Ovary (tissue), 9 donors: ENCODE results near the gene SEMA6A. TPM values are rescaled to one million over a fixed set of nuclear protein-coding genes. Genes with fewer than 3 reads are reported as not detected.

Experiments
- DNase-seq, 5 donors: peaks; one replicate each; pipeline ENCODE4 v3.0.0-alpha.2; 2019 to 2020
- H3K27ac ChIP-seq, 2 donors: fragments of 200-600 bp; one replicate each; pipeline versions ENCODE4 v1.5.1 to v1.8.0; 2019 to 2022
- H3K27me3 ChIP-seq: fragments of 200-600 bp; one replicate; pipeline ENCODE4 v1.8.0; 2022
- H3K36me3 ChIP-seq: fragments of 200-600 bp; sonication (generic); one replicate; pipeline ENCODE4 v1.5.1; 2019
- H3K4me1 ChIP-seq: one replicate; pipeline ENCODE4 v1.8.1; 2013; ENCODE audit warnings: mild to moderate bottlenecking, moderate library complexity; ENCODE audit not compliant: insufficient read depth
- H3K4me3 ChIP-seq: fragments of 200-600 bp; sonication (generic); one replicate; pipeline ENCODE4 v1.5.1; 2017
- H3K9me3 ChIP-seq, 2 donors: fragments of 200-600 bp in 1 of 2; sonication (generic) in 1 of 2; one replicate each; pipeline versions ENCODE4 v1.5.1 to v1.8.1; 2013 to 2019; ENCODE audit warnings: mild to moderate bottlenecking in 1 of 2, moderate library complexity in 1 of 2
- EP300 ChIP-seq: sonication (generic); formaldehyde crosslinking; IDR thresholded peaks from one replicate; pipeline ENCODE4 v1.6.1; 2017; ENCODE audit warnings: antibody characterized with exemption
- POLR2A ChIP-seq: fragments of 450-650 bp; IDR thresholded peaks from one replicate; pipeline ENCODE4 v1.6.1; 2017; ENCODE audit warnings: antibody characterized with exemption, mild to moderate bottlenecking, moderate library complexity
- WGBS, 3 donors: extraction: QIAGEN DNeasy Blood & Tissue Kit in 1 of 3; methylation state at CpG; one replicate each; pipeline versions ENCODE4 v1.1.5 to v1.1.7; 2013 to 2017; 5-methylcytosine and 5-hydroxymethylcytosine counted together
- intact Hi-C, 4 donors: fragments of 100-400 bp; cut with DNase I; formaldehyde crosslinking; loops; one replicate each; pipeline versions ENCODE4 v1.11.0 to v1.15.1; 2022 to 2023
- polyA plus RNA-seq, 2 donors: library from polyadenylated mRNA; stranded (reverse); fragments of 200-250 nt in 1 of 2; fragments of 350-450 nt in 1 of 2; fragmentation: Illumina TruSeq in 1 of 2; extraction: RNeasy Lipid Tissue Mini Kit (QIAGEN cat#74804) in 1 of 2; gene quantifications; one replicate each; pipeline ENCODE4 v1.2.3, GENCODE V29; 2013 to 2014
- total RNA-seq, 7 donors: library from RNA; depleted of rRNA in 2 of 7; stranded (reverse); fragments of >200 nt in 2 of 7; fragmentation: NEBNext Ultra II Directional in 3 of 7; extraction: Animal tissue kit (Norgen Biotek cat#: 25700) in 3 of 7; gene quantifications; one replicate each; pipeline versions ENCODE4 v1.1.0 to v1.2.4, GENCODE V29; 2016 to 2023
- TF ChIP-seq, protein P1 (sequence below), 3 donors: fragments of 450-650 bp in 2 of 3; fragments of 200-600 bp in 1 of 3; IDR thresholded peaks; one replicate each; pipeline versions ENCODE4 v1.5.1 to v1.8.0; 2016 to 2022; ENCODE audit warnings: antibody characterized with exemption in 3 of 3, mild to moderate bottlenecking in 1 of 3
- donor health status: DM: no; HTN: no; CAD: no; lungs with moderate emphysema.
- donor health status: DM: no; HTN: no; CAD: no.
- donor health status: Bipolar disorder and iron deficiency.
- donor health status: DM: yes; HTN: yes; CAD: no.
- donor health status: DM: no; HTN: no; CAD: no.
- donor health status: DM: yes; HTN: yes; CAD: no.

Gene SEMA6A
- total and polyA plus RNA-seq, 9 donors, result 5.7 to 57.1 (median 26.3) TPM

GRCh38 chr5:116495786-116496357 lies 78.8 kb downstream of the SEMA6A start:
- Histone ChIP-seq H3K36me3 (no peaks in the 10 kb centered on the region), H3K4me1 (peaks cover 3% of the 10 kb centered on the region), H3K27me3 (no peaks in the 10 kb centered on the region), H3K9me3 (no peaks in the 10 kb centered on the region), H3K4me3 (no peak overlapping the region), H3K27ac (no peak overlapping the region)
- intact Hi-C loops, result no loop called here
- DNase-seq, result no peak
- TF ChIP-seq, protein P1, sequence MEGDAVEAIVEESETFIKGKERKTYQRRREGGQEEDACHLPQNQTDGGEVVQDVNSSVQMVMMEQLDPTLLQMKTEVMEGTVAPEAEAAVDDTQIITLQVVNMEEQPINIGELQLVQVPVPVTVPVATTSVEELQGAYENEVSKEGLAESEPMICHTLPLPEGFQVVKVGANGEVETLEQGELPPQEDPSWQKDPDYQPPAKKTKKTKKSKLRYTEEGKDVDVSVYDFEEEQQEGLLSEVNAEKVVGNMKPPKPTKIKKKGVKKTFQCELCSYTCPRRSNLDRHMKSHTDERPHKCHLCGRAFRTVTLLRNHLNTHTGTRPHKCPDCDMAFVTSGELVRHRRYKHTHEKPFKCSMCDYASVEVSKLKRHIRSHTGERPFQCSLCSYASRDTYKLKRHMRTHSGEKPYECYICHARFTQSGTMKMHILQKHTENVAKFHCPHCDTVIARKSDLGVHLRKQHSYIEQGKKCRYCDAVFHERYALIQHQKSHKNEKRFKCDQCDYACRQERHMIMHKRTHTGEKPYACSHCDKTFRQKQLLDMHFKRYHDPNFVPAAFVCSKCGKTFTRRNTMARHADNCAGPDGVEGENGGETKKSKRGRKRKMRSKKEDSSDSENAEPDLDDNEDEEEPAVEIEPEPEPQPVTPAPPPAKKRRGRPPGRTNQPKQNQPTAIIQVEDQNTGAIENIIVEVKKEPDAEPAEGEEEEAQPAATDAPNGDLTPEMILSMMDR (IDR thresholded peaks at IDR 0.05), result no peak
- no peak for TF ChIP-seq EP300
- TF ChIP-seq POLR2A, result no peak
- 97 to 99% (median 97%) methylated on average over 9 of the region's 9 CpGs for WGBS, 3 donors

- intact Hi-C loops, result no loop called here
- Histone ChIP-seq H3K4me1 (peaks cover 3% of the 10 kb centered on the region), H3K27me3 (no peaks in the 10 kb centered on the region), H3K9me3 (no peaks in the 10 kb centered on the region), H3K36me3 (no peaks in the 10 kb centered on the region), H3K27ac (no peak overlapping the region), H3K4me3 (no peak overlapping the region)
- no peak for DNase-seq
- 83 to 90% (median 85%) methylated on average over 6 of the region's 6 CpGs for WGBS, 3 donors
- TF ChIP-seq, protein P1 (IDR thresholded peaks at IDR 0.05), result no peak
- no peak for TF ChIP-seq POLR2A
- TF ChIP-seq EP300, result no peak
Measured at GRCh38 chr5:116494784-116495450, 79.7 kb downstream of the SEMA6A start.

- Histone ChIP-seq H3K36me3 (no peaks in the 10 kb centered on the region), H3K27me3 (no peaks in the 10 kb centered on the region), H3K4me1 (no peaks in the 10 kb centered on the region), H3K9me3 (no peaks in the 10 kb centered on the region), H3K27ac (no peak overlapping the region), H3K4me3 (no peak overlapping the region)
- DNase-seq, result no peak
- TF ChIP-seq POLR2A, result no peak
- TF ChIP-seq, protein P1 (IDR thresholded peaks at IDR 0.05), result no peak
- TF ChIP-seq EP300, result no peak
- 83 to 89% (median 88%) methylated on average over 3 of the region's 3 CpGs for WGBS, 3 donors
- intact Hi-C loops, result no loop called here
Measured at GRCh38 chr5:116492776-116493175, 81.8 kb downstream of the SEMA6A start.

- TF ChIP-seq POLR2A, result no peak
- TF ChIP-seq EP300, result no peak
- TF ChIP-seq, protein P1 (IDR thresholded peaks at IDR 0.05), result no peak
- DNase-seq, result no peak
- Histone ChIP-seq H3K9me3 (no peaks in the 10 kb centered on the region), H3K4me1 (no peaks in the 10 kb centered on the region), H3K27me3 (no peaks in the 10 kb centered on the region), H3K36me3 (no peaks in the 10 kb centered on the region), H3K4me3 (no peak overlapping the region), H3K27ac (no peak overlapping the region)
- intact Hi-C loops, result no loop called here
- 22 to 48% (median 41%) methylated on average over 3 of the region's 3 CpGs for WGBS, 3 donors
Measured at GRCh38 chr5:116492016-116492623, 82.5 kb downstream of the SEMA6A start.
